GM21576 (cell line): ENCODE results near the gene BACE1-AS.
"Not testable (repeated sequence)": the region's sequence is repeated elsewhere in the genome, so short reads cannot be mapped to it uniquely, and the experiment has no call there.

Source experiments
- ATAC-seq: cut with Tn5 transposase; IDR thresholded peaks from one replicate; pipeline ENCODE4 v1.9.1; 2021; ENCODE audit warnings: mild to moderate bottlenecking, moderate library complexity; ENCODE audit not compliant: unreplicated experiment

BACE1-AS gene

GRCh38 chr11:117290809-117291396 is at the start of gene BACE1-AS:
Gene BACE1-AS, plus strand, starts transcription at chr11:117291346.
- ATAC-seq, result no peak

- no peak for ATAC-seq
These were observed 42.8 kb upstream of the BACE1-AS start for GRCh38 chr11:117248341-117248740.

GRCh38 chr11:117249571-117249970 is 41.6 kb upstream of the BACE1-AS start:
- no peak for ATAC-seq

GRCh38 chr11:117251506-117251905 is 39.6 kb upstream of the BACE1-AS start:
- ATAC-seq, result no peak

- ATAC-seq, result no peak
These were observed 35.2 kb upstream of the BACE1-AS start for GRCh38 chr11:117255966-117256365.

- ATAC-seq, result no peak
These were observed 34.6 kb upstream of the BACE1-AS start for GRCh38 chr11:117256573-117256972.

- ATAC-seq, result no peak
These were observed 32.6 kb upstream of the BACE1-AS start for GRCh38 chr11:117258576-117258975.

GRCh38 chr11:117259417-117259816 is 31.7 kb upstream of the BACE1-AS start:
- no peak for ATAC-seq

GRCh38 chr11:117264624-117265323 is 26.4 kb upstream of the BACE1-AS start:
- ATAC-seq, result not testable (repeated sequence)

GRCh38 chr11:117265745-117266144 is 25.4 kb upstream of the BACE1-AS start:
- ATAC-seq, result no peak

- ATAC-seq, result no peak
These were observed 21.3 kb upstream of the BACE1-AS start for GRCh38 chr11:117269856-117270255.

- no peak for ATAC-seq
These were observed 19.9 kb upstream of the BACE1-AS start for GRCh38 chr11:117271208-117271607.

GRCh38 chr11:117272175-117272574 is 19.0 kb upstream of the BACE1-AS start:
- not testable (repeated sequence) for ATAC-seq

- ATAC-seq, result no peak
These were observed 17.4 kb upstream of the BACE1-AS start for GRCh38 chr11:117273550-117274289.

- no peak for ATAC-seq
These were observed 12.8 kb upstream of the BACE1-AS start for GRCh38 chr11:117278347-117278746.

GRCh38 chr11:117279711-117280376 is 11.3 kb upstream of the BACE1-AS start:
- no peak for ATAC-seq

GRCh38 chr11:117281159-117281558 is 10.0 kb upstream of the BACE1-AS start:
- no peak for ATAC-seq

GRCh38 chr11:117281869-117282268 is 9.3 kb upstream of the BACE1-AS start:
- no peak for ATAC-seq

- no peak for ATAC-seq
These were observed 8.2 kb upstream of the BACE1-AS start for GRCh38 chr11:117282956-117283355.

- no peak for ATAC-seq
These were observed 7.1 kb upstream of the BACE1-AS start for GRCh38 chr11:117284053-117284452.

- ATAC-seq, result no peak
These were observed 4.6 kb upstream of the BACE1-AS start for GRCh38 chr11:117286588-117286987.
